Body of pancreas (tissue), 4 donors: ENCODE measurements around the gene TMEM232.

Experiments used
- POLR2A ChIP-seq, 3 donors: fragments of 450-650 bp; IDR thresholded peaks; one replicate each; pipeline ENCODE4 v1.6.1; 2016; ENCODE audit warnings: antibody characterized with exemption in 3 of 3, mild to moderate bottlenecking in 2 of 3
- TF ChIP-seq, protein P1 (sequence below), 7 experiments: fragments of 450-650 bp in 4 of 7; fragments of 200-600 bp in 3 of 7; sonication (generic) in 3 of 7; IDR thresholded peaks; one replicate each; pipeline ENCODE4 v1.5.1; 2016 to 2019; ENCODE audit warnings: antibody characterized with exemption in 7 of 7

DNA sequence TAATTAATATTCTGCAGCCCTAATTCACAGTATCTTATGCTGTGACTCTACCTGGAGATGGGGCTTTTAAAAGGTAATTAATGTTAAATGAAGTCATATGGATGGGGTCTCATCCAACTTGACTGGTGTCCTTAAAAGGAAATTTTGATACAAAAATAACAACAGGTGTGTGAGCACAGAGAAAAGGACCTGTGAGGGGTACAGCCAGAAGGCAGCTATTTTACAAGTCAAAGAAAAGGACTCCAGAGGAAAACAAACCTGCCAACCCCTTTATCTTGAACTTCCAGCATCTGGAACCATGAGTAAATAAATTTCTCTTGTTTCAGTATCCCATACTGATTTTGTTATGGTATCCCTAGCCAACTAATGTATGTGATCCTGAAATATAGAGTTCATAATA, 250.3 kb downstream of the TMEM232 start:
- TF ChIP-seq POLR2A (IDR thresholded peaks at IDR 0.05): no peak
- TF ChIP-seq, protein P1, sequence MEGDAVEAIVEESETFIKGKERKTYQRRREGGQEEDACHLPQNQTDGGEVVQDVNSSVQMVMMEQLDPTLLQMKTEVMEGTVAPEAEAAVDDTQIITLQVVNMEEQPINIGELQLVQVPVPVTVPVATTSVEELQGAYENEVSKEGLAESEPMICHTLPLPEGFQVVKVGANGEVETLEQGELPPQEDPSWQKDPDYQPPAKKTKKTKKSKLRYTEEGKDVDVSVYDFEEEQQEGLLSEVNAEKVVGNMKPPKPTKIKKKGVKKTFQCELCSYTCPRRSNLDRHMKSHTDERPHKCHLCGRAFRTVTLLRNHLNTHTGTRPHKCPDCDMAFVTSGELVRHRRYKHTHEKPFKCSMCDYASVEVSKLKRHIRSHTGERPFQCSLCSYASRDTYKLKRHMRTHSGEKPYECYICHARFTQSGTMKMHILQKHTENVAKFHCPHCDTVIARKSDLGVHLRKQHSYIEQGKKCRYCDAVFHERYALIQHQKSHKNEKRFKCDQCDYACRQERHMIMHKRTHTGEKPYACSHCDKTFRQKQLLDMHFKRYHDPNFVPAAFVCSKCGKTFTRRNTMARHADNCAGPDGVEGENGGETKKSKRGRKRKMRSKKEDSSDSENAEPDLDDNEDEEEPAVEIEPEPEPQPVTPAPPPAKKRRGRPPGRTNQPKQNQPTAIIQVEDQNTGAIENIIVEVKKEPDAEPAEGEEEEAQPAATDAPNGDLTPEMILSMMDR (IDR thresholded peaks at IDR 0.05): no peak
